ENCODE results near the gene PRLR. TPM values are rescaled to one million over a fixed set of nuclear protein-coding genes. Genes with fewer than 3 reads are reported as not detected.

Gene PRLR
- total RNA-seq, 2 experiments from 2014 or later: 0.02 TPM; not detected in 1

DNA sequence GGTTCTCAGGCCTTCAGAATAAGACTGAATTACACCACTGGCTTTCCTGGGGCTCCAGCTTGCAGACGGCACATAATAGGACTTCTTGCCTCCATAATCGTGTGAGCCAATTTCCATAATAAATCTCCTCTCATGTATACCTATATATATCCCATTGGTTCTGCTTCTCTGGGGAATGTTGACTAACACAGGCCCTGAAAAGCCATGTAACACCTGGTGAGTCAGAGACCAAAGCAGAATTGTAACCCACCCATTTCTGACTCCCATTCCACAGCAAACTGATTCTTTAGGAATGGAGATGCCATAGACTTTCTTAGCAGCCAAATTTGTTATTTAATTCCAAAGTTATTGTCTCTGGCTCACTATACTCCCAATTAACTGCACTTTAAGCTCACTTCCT lies 97.1 kb downstream of the PRLR start:
- intact Hi-C loops (cut with DNase I, micrococcal nuclease): no loop called here
- ATAC-seq: no peak
- CTCF ChIA-PET: interaction anchor here (1.0 to 1.1 kb wide), 3 partner anchors 9 to 50 kb away, joined by 4 read pairs; no protein-coding TSS in a partner anchor
- POLR2A ChIA-PET: no interaction called here
- peaks cover 60% of the 10 kb centered on the region for H3K27me3 Mint-ChIP-seq
- no peaks in the 10 kb centered on the region for H3K36me3 Mint-ChIP-seq (ENCODE audit: low read depth)
- DNase-seq: no peak
- H3K4me1 Mint-ChIP-seq: peaks cover 33% of the 10 kb centered on the region
- no peaks in the 10 kb centered on the region for H3K9me3 Mint-ChIP-seq (ENCODE audit: low read depth)
- H3K27ac Mint-ChIP-seq: no peak overlapping the region
- no peak overlapping the region for H3K4me3 Mint-ChIP-seq

DNA sequence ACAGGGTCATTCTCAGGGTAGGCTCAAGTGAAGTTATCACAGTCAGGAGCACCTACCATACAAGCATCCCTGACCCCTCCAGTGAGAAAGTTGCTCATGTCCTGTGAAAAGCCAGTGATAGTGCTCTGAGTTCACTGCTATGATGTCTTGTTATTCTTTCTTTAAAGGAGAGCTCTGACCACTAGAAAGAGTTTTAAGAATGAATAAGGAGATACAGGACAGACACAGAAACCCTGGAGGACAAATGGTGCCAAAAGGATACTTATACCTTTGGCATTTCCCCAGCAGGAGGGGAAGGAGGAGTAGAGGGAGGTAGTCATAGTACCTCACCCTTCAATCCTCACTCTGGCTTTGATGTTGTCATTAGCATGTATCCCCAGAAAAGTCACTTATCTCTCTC lies 98.6 kb downstream of the PRLR start:
- no peaks in the 10 kb centered on the region for H3K36me3 Mint-ChIP-seq (ENCODE audit: low read depth)
- ChIA-PET POLR2A (no interaction called here), CTCF (no interaction called here)
- peaks cover 66% of the 10 kb centered on the region for H3K27me3 Mint-ChIP-seq
- ATAC-seq (no peak), DNase-seq (no peak)
- H3K4me1 Mint-ChIP-seq: peaks cover 32% of the 10 kb centered on the region
- H3K27ac Mint-ChIP-seq: no peak overlapping the region
- no peaks in the 10 kb centered on the region for H3K9me3 Mint-ChIP-seq (ENCODE audit: low read depth)
- H3K4me3 Mint-ChIP-seq: no peak overlapping the region
- intact Hi-C loops (cut with DNase I, micrococcal nuclease): loop anchor here in 1 of 2 experiments (2.0 kb wide), 1 partner anchor 187 kb away; no protein-coding TSS in a partner anchor

DNA sequence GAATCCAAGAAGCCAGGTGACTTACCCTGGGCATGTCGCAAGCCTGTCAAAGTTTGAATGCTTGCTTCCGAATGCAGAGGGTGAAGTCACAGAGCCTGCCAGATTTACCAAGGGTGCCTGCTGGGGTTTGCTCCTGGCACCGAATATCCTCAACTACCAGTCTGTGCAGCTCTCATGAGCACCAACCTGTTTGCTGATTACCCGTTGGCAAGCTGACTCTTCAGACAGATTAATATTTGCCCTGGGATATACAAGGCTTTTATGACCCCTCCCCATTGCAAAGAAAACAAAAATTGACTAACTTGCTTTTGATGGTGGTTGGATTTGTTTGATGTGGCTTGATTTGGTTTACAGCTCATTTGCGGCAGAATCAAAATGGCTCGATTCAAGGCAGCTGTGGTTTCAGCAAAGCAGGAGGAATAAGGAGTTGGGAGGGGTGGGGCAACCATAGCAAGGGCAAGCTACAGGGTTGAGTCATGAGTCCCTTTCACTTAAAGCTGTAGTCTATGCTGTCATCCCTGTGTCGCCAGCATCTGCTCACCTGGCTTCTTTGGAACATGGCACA lies 100.3 kb downstream of the PRLR start:
- DNase-seq (peak; percentile 80), ATAC-seq (peak; percentile 99)
- intact Hi-C loops (cut with DNase I, micrococcal nuclease): loop anchor here (1.0 to 2.0 kb wide), 3 partner anchors 72 to 189 kb away; no protein-coding TSS in a partner anchor
- ChIA-PET POLR2A (interaction anchor here (0.7 kb wide), 1 partner anchor 794 kb away, joined by 3 read pairs; no protein-coding TSS in a partner anchor), CTCF (interaction anchor here (0.7 to 1.2 kb wide), 5 partner anchors 16 to 212 kb away, joined by 3 to 5 read pairs (median 4); no protein-coding TSS in a partner anchor)
- Mint-ChIP-seq H3K4me3 (no peak overlapping the region), H3K27ac (no peak overlapping the region), H3K36me3 (ENCODE audit: low read depth) (no peaks in the 10 kb centered on the region), H3K9me3 (ENCODE audit: low read depth) (no peaks in the 10 kb centered on the region), H3K27me3 (peaks cover 67% of the 10 kb centered on the region), H3K4me1 (peaks cover 21% of the 10 kb centered on the region)

DNA sequence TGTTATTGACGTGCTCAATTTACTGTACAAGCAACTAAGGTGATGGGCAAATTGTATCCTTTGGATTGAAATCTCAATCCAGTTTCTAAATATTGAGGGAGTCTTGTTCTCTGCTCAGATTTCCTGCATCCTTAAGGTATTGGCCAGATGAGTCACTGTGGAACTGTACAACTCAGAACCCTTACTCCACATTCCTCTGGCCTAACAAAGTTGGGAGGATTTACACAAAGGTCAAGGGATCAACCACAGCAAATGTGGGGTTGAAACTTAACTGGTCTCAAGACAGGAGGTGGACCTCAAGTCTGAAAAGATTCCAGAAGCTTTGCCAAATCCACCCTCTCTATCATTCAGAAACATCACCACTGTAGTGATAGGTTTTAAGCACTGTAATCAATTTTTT lies 101.0 kb downstream of the PRLR start:
- ATAC-seq (no peak), DNase-seq (no peak)
- ChIA-PET CTCF (interaction anchor here (1.1 to 1.2 kb wide), 2 partner anchors 16 to 163 kb away, joined by 4 read pairs; no protein-coding TSS in a partner anchor), POLR2A (no interaction called here)
- no peaks in the 10 kb centered on the region for H3K36me3 Mint-ChIP-seq (ENCODE audit: low read depth)
- no peaks in the 10 kb centered on the region for H3K9me3 Mint-ChIP-seq (ENCODE audit: low read depth)
- H3K27ac Mint-ChIP-seq: no peak overlapping the region
- H3K27me3 Mint-ChIP-seq: peaks cover 65% of the 10 kb centered on the region
- no peak overlapping the region for H3K4me3 Mint-ChIP-seq
- intact Hi-C loops (cut with DNase I, micrococcal nuclease): no loop called here
- H3K4me1 Mint-ChIP-seq: peaks cover 21% of the 10 kb centered on the region

DNA sequence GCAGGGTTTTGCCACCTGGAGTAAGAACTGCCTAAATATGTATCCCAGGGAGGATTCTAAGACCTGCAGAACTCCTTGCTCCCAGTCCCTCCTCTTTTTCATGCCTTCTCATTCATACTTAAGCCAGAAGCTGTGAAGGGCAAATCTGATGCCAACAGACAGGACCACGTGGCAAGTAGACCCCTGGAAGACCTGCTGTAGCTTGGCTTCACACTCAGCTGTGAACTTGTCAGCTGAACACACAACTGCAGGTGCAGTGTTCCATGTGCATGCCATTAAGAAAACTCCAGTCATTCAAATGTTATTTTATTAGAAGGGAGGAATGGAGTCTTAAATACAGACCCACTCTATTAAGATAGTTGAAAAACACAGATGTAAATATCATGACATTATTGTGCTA lies 103.3 kb downstream of the PRLR start:
- Mint-ChIP-seq H3K4me1 (peaks cover 21% of the 10 kb centered on the region), H3K27ac (no peak overlapping the region), H3K27me3 (peaks cover 62% of the 10 kb centered on the region), H3K36me3 (ENCODE audit: low read depth) (no peaks in the 10 kb centered on the region), H3K9me3 (ENCODE audit: low read depth) (no peaks in the 10 kb centered on the region), H3K4me3 (no peak overlapping the region)
- ChIA-PET CTCF (no interaction called here), POLR2A (no interaction called here)
- intact Hi-C loops (cut with DNase I, micrococcal nuclease): no loop called here
- no peak for ATAC-seq
- no peak for DNase-seq

DNA sequence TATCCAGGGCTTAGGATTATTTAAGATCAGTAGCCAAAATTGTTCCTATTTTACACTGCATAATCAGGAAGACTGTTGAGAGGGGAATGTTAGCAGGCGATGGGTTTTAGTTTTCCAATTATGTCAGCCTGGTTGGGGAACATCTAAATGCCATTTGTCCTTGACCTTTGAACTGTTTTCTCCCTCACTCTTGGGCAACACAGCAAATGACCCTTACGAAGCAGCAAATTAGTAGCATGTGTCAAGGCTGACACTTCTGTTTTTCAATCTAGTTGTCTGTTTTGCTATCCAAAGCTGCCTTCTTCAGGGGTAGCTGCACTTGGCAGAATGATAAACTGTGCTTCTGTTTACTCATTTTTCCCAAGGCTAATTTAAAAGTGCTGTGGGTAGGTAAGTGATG lies 104.5 kb downstream of the PRLR start:
- peaks cover 62% of the 10 kb centered on the region for H3K27me3 Mint-ChIP-seq
- CTCF ChIA-PET: no interaction called here

DNA sequence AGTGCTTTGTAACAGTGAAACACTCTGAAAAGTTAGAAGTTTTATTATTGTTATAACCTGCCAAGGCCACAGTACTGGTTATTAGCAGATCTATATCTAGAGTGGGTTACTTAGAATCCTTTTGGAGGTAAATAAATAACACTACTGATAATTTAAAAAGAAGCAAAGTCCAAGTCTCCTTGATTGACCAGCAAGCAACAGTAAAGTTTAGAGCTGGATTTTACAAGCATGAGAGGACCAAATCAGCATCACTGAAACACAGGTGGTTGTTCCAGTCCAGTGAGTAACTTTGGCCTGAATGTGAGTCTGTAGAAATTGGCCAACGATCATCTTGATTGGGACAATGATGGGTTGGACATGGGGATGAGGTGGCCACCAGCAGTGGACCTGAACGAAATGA lies 105.4 kb downstream of the PRLR start:
- Mint-ChIP-seq H3K27ac (no peak overlapping the region), H3K4me3 (no peak overlapping the region), H3K4me1 (peaks cover 12% of the 10 kb centered on the region), H3K9me3 (ENCODE audit: low read depth) (no peaks in the 10 kb centered on the region), H3K36me3 (ENCODE audit: low read depth) (no peaks in the 10 kb centered on the region), H3K27me3 (peaks cover 61% of the 10 kb centered on the region)
- DNase-seq (no peak), ATAC-seq (no peak)
- intact Hi-C loops (cut with DNase I, micrococcal nuclease): no loop called here
- ChIA-PET CTCF (no interaction called here), POLR2A (no interaction called here)

More for the DNA sequence above, 104.5 kb downstream of the PRLR start:
- Mint-ChIP-seq H3K4me3 (no peak overlapping the region), H3K9me3 (ENCODE audit: low read depth) (no peaks in the 10 kb centered on the region), H3K4me1 (peaks cover 20% of the 10 kb centered on the region), H3K27ac (no peak overlapping the region), H3K36me3 (ENCODE audit: low read depth) (no peaks in the 10 kb centered on the region)
- ATAC-seq: no peak
- intact Hi-C loops (cut with DNase I, micrococcal nuclease): no loop called here
- POLR2A ChIA-PET: no interaction called here
- DNase-seq: no peak

DNA sequence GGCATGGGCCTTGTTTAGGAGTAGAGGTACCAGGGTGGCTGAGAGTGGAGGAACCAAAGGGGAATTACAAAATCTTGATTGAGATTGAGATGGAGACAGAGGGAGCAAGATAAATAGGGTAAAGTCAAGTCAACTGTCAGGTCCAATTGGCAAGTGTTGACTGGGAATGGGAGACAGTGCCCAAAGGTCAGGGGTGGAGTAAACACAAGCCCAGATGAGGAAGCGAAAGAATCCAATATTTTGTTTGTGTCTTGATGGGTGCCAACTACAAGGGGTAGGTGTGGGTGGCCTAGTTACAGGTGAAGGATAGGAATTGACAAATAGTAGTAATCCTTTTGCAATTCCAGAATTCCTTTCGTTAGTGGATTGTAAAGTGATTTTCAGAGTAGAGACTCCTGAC lies 107.5 kb downstream of the PRLR start:
- H3K27me3 Mint-ChIP-seq: peaks cover 59% of the 10 kb centered on the region
- ATAC-seq: no peak
- H3K4me3 Mint-ChIP-seq: no peak overlapping the region
- ChIA-PET CTCF (interaction anchor here (0.7 kb wide), 1 partner anchor 1011 kb away, joined by 3 read pairs; no protein-coding TSS in a partner anchor), POLR2A (no interaction called here)
- H3K36me3 Mint-ChIP-seq (ENCODE audit: low read depth): no peaks in the 10 kb centered on the region
- H3K27ac Mint-ChIP-seq: no peak overlapping the region
- H3K4me1 Mint-ChIP-seq: peaks cover 1% of the 10 kb centered on the region
- DNase-seq: no peak
- H3K9me3 Mint-ChIP-seq (ENCODE audit: low read depth): no peaks in the 10 kb centered on the region
- intact Hi-C loops (cut with DNase I, micrococcal nuclease): no loop called here

DNA sequence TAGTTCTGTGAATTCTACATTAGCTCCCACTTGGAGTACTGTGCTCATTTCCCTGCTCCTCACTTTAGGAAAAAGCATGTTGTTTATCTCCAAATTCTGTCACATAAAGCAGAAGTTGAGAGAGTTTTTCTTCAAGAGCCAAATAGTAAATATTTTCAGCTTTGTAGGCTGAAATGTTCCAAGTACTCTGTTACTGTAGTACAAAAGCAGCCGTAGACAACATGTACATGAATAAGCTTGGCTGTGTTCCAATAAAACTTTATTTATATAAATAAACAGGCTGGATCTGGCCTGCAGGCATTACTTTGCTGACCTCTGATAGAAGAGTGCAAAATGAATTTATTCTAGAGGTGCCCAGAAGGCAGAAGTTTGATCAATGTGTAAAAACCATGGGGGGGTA lies 109.6 kb downstream of the PRLR start:
- peaks cover 1% of the 10 kb centered on the region for H3K4me1 Mint-ChIP-seq
- DNase-seq: no peak
- CTCF ChIA-PET: interaction anchor here (0.7 kb wide), 1 partner anchor 373 kb away, joined by 3 read pairs; no protein-coding TSS in a partner anchor
- intact Hi-C loops (cut with DNase I, micrococcal nuclease): no loop called here
- H3K27me3 Mint-ChIP-seq: peaks cover 48% of the 10 kb centered on the region
- H3K36me3 Mint-ChIP-seq (ENCODE audit: low read depth): no peaks in the 10 kb centered on the region
- POLR2A ChIA-PET: no interaction called here
- no peak overlapping the region for H3K27ac Mint-ChIP-seq
- H3K9me3 Mint-ChIP-seq (ENCODE audit: low read depth): no peaks in the 10 kb centered on the region
- no peak overlapping the region for H3K4me3 Mint-ChIP-seq
- ATAC-seq: no peak

DNA sequence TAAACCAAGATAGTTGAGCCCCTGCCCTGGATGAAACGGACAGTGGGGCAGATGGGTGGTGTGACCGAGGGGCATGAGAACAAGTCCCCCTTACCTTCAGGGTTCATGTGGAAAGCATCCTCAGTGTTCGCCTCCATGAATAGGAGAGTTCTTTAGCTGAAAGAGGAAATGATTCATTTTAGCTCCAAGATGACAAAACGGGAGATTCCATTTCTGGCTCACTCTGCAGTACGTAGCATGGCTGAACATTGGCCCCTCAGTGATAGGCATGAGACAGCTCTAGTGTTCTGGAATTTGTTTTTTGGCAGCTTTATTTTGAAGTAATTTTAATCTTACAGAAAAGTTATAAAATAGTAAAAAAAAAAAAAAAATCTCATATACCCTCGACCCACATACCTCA lies 112.3 kb downstream of the PRLR start:
- ChIA-PET POLR2A (interaction anchor here (0.5 kb wide), 1 partner anchor 16 kb away, joined by 4 read pairs; no protein-coding TSS in a partner anchor), CTCF (interaction anchor here (0.7 to 0.8 kb wide), 2 partner anchors 20 to 23 kb away, joined by 3 read pairs; no protein-coding TSS in a partner anchor)
- Mint-ChIP-seq H3K27ac (no peak overlapping the region), H3K4me1 (peaks cover 1% of the 10 kb centered on the region), H3K36me3 (ENCODE audit: low read depth) (no peaks in the 10 kb centered on the region), H3K4me3 (no peak overlapping the region), H3K27me3 (peaks cover 45% of the 10 kb centered on the region), H3K9me3 (ENCODE audit: low read depth) (no peaks in the 10 kb centered on the region)
- peak; percentile 53 for ATAC-seq
- intact Hi-C loops (cut with DNase I, micrococcal nuclease): no loop called here
- DNase-seq: no peak

DNA sequence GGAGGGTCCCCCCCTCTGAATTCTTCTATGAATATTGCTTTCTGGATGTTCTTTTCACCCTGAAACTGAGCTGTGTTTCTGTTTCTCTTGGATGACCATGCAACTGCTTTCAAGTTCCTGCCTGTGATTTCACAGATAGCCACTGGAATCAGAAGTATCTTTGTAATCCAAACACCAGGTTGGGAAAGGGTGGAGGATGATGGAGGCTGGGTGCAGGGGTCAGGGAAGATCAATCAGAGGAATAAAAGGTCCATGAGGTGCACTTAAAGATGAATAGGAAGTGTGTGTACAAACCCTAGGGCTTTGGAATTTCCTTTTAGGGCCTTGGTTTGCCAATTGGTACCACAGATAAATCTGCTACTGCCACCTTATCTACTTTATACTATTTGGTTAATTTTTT lies 114.4 kb downstream of the PRLR start:
- Mint-ChIP-seq H3K27me3 (peaks cover 36% of the 10 kb centered on the region), H3K36me3 (ENCODE audit: low read depth) (no peaks in the 10 kb centered on the region), H3K4me1 (peaks cover 1% of the 10 kb centered on the region), H3K9me3 (ENCODE audit: low read depth) (no peaks in the 10 kb centered on the region), H3K4me3 (no peak overlapping the region), H3K27ac (no peak overlapping the region)
- no peak for DNase-seq
- intact Hi-C loops (cut with DNase I, micrococcal nuclease): no loop called here
- CTCF ChIA-PET: no interaction called here
- POLR2A ChIA-PET: no interaction called here
- no peak for ATAC-seq

DNA sequence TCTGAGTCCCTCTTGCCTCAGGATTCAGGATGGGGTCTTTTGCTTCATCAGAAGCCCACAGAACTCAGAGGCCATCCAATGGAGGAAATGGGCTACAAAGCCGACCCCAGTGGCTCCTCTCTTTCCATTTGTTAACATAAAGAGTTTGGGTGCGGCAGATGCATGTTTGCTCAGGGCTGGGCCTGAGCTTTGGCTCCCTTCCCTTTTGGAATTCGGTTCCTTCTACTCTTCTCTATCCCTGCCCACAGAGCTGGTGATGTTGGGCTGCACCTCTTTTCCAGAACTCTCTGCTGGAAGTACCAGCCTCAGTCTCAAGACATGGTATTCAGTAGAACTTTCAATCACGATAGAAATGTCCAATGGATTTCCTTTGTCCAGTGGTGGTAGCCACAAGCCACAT lies 115.6 kb downstream of the PRLR start:
- H3K27me3 Mint-ChIP-seq: peaks cover 30% of the 10 kb centered on the region
- H3K36me3 Mint-ChIP-seq (ENCODE audit: low read depth): no peaks in the 10 kb centered on the region
- no peak overlapping the region for H3K4me3 Mint-ChIP-seq
- H3K27ac Mint-ChIP-seq: no peak overlapping the region
- no peak for DNase-seq
- ATAC-seq: no peak
- intact Hi-C loops (cut with DNase I, micrococcal nuclease): no loop called here
- POLR2A ChIA-PET: no interaction called here
- no peaks in the 10 kb centered on the region for H3K9me3 Mint-ChIP-seq (ENCODE audit: low read depth)
- CTCF ChIA-PET: no interaction called here
- H3K4me1 Mint-ChIP-seq: peaks cover 1% of the 10 kb centered on the region

All from activated CD4-positive, alpha-beta T cell treated with anti-CD3 and anti-CD28 coated beads for 36 hours (primary cell).